CD14-positive monocyte (primary cell): ENCODE results near the gene TMEM252. TPM values are rescaled to one million over a fixed set of nuclear protein-coding genes. Genes with fewer than 3 reads are reported as not detected.

Experiments
- DNase-seq, 3 donors: peaks; one replicate each; pipeline ENCODE4 v3.0.0-alpha.2; 2011 to 2022
- H2AFZ ChIP-seq: 2 replicates; pipeline ENCODE4 v1.6.0; 2012; ENCODE audit warnings: mild to moderate bottlenecking, low read depth, low read length, inconsistent platforms; ENCODE audit not compliant: insufficient read depth, poor library complexity, severe bottlenecking
- H3K27ac ChIP-seq, 2 donors: 1 replicate in 1 of 2; 2 replicates in 1 of 2; pipeline ENCODE4 v1.5.1; 2012 to 2013; ENCODE audit warnings: low read length in 2 of 2, control low read depth in 1 of 2, inconsistent platforms in 1 of 2, low read depth in 1 of 2, mild to moderate bottlenecking in 1 of 2
- H3K27me3 ChIP-seq, 2 donors: one replicate each; pipeline versions ENCODE4 v1.6.0 to v1.6.1; 2011 to 2013; ENCODE audit warnings: low read length in 2 of 2; ENCODE audit not compliant: control insufficient read depth in 2 of 2, insufficient read depth in 2 of 2
- H3K36me3 ChIP-seq, 2 donors: replicated peaks in 1 of 2; 1 replicate in 1 of 2; 2 replicates in 1 of 2; pipeline versions ENCODE4 v1.5.1 to v1.6.1; 2012 to 2013; ENCODE audit warnings: low read length in 2 of 2, control low read depth in 1 of 2, inconsistent platforms in 1 of 2, mild to moderate bottlenecking in 1 of 2; ENCODE audit not compliant: insufficient read depth in 2 of 2, control insufficient read depth in 1 of 2
- H3K4me1 ChIP-seq, 2 donors: 1 replicate in 1 of 2; 2 replicates in 1 of 2; pipeline versions ENCODE4 v1.5.1 to v1.6.1; 2012 to 2013; ENCODE audit warnings: low read length in 2 of 2, control low read depth in 1 of 2, inconsistent platforms in 1 of 2, mild to moderate bottlenecking in 1 of 2, moderate library complexity in 1 of 2; ENCODE audit not compliant: insufficient read depth in 2 of 2, control insufficient read depth in 1 of 2
- H3K4me2 ChIP-seq: replicated peaks from 2 replicates; pipeline ENCODE3; 2012; ENCODE audit warnings: low read length, moderate library complexity, mild to moderate bottlenecking; ENCODE audit not compliant: poor library complexity, severe bottlenecking; ENCODE audit errors: extremely low read depth
- H3K4me3 ChIP-seq, 3 experiments: fragments of 200-600 bp in 1 of 3; sonication (generic) in 1 of 3; replicated peaks in 1 of 3; 1 replicate in 2 of 3; 2 replicates in 1 of 3; pipeline ENCODE4 v1.5.1; 2011 to 2013; ENCODE audit warnings: low read length in 3 of 3, mild to moderate bottlenecking in 3 of 3, control low read depth in 2 of 3, low read depth in 2 of 3, inconsistent platforms in 1 of 3, moderate library complexity in 1 of 3
- H3K79me2 ChIP-seq: 2 replicates; pipeline ENCODE4 v1.6.0; 2012; ENCODE audit warnings: mild to moderate bottlenecking, control low read depth, inconsistent platforms, low read length, moderate library complexity; ENCODE audit not compliant: insufficient read depth
- H3K9ac ChIP-seq: 2 replicates; pipeline ENCODE4 v1.6.0; 2017; ENCODE audit warnings: low read length, mild to moderate bottlenecking; ENCODE audit not compliant: insufficient read depth, poor library complexity, severe bottlenecking
- H3K9me3 ChIP-seq, 2 donors: replicated peaks in 1 of 2; 1 replicate in 1 of 2; 2 replicates in 1 of 2; pipeline versions ENCODE4 v1.5.1 to v1.6.1; 2012 to 2013; ENCODE audit warnings: low read length in 2 of 2, control low read depth in 1 of 2; ENCODE audit not compliant: control insufficient read depth in 1 of 2, insufficient read depth in 1 of 2
- H4K20me1 ChIP-seq: 2 replicates; pipeline ENCODE4 v1.6.0; 2012; ENCODE audit warnings: mild to moderate bottlenecking, low read length, control low read depth, moderate library complexity; ENCODE audit not compliant: insufficient read depth
- H3K27ac Mint-ChIP-seq, 7 donors: one replicate each; pipeline ENCODE4 v1.8.0; 2020; ENCODE audit warnings: mild to moderate bottlenecking in 7 of 7, mixed read lengths in 7 of 7, moderate library complexity in 6 of 7, inconsistent platforms in 2 of 7
- H3K27me3 Mint-ChIP-seq, 3 donors: one replicate each; pipeline ENCODE4 v1.8.0; 2021 to 2022; ENCODE audit warnings: low read depth in 3 of 3, mild to moderate bottlenecking in 3 of 3, mixed read lengths in 3 of 3, moderate library complexity in 3 of 3, inconsistent platforms in 1 of 3
- H3K36me3 Mint-ChIP-seq, 2 donors: one replicate each; pipeline ENCODE4 v1.8.0; 2020; ENCODE audit warnings: mixed read lengths in 2 of 2, inconsistent platforms in 1 of 2, mild to moderate bottlenecking in 1 of 2
- H3K4me1 Mint-ChIP-seq: one replicate; pipeline ENCODE4 v1.8.0; 2020; ENCODE audit warnings: mild to moderate bottlenecking, mixed read lengths
- H3K4me3 Mint-ChIP-seq, 2 donors: one replicate each; pipeline ENCODE4 v1.8.0; 2020; ENCODE audit warnings: mild to moderate bottlenecking in 2 of 2, mixed read lengths in 2 of 2, moderate library complexity in 1 of 2
- H3K9me3 Mint-ChIP-seq, 7 donors: one replicate each; pipeline ENCODE4 v1.8.0; 2020 to 2022; ENCODE audit warnings: mixed read lengths in 7 of 7, mild to moderate bottlenecking in 6 of 7, moderate library complexity in 6 of 7, inconsistent platforms in 2 of 7
- WGBS: methylation state at CpG from one replicate; pipeline ENCODE4 v1.1.5; 2013; ENCODE audit warnings: missing lambda C conversion rate; ENCODE audit not compliant: insufficient coverage; 5-methylcytosine and 5-hydroxymethylcytosine counted together
- intact Hi-C, 2 donors: fragments of 100-400 bp; cut with micrococcal nuclease; formaldehyde crosslinking; loops; one replicate each; pipeline versions ENCODE4 v1.15.0 to v1.15.1; 2023
- polyA plus RNA-seq, 3 donors: library from polyadenylated mRNA; depleted of rRNA in 1 of 3; unstranded in 2 of 3; stranded (reverse) in 1 of 3; fragments of 300-500 nt in 2 of 3; fragments of >200 nt in 1 of 3; fragmentation: Illumina TruSeq in 2 of 3; gene quantifications; 1 replicate in 2 of 3; 2 replicates in 1 of 3; pipeline ENCODE4 v1.2.3, GENCODE V29; 2012 to 2021
- TF ChIP-seq, protein P1 (sequence below): fragments of 200-600 bp; IDR thresholded peaks from one replicate; pipeline ENCODE4 v1.8.0; 2022; ENCODE audit warnings: antibody characterized with exemption, mild to moderate bottlenecking

TMEM252 gene
- polyA plus RNA-seq, 3 donors = not detected

DNA sequence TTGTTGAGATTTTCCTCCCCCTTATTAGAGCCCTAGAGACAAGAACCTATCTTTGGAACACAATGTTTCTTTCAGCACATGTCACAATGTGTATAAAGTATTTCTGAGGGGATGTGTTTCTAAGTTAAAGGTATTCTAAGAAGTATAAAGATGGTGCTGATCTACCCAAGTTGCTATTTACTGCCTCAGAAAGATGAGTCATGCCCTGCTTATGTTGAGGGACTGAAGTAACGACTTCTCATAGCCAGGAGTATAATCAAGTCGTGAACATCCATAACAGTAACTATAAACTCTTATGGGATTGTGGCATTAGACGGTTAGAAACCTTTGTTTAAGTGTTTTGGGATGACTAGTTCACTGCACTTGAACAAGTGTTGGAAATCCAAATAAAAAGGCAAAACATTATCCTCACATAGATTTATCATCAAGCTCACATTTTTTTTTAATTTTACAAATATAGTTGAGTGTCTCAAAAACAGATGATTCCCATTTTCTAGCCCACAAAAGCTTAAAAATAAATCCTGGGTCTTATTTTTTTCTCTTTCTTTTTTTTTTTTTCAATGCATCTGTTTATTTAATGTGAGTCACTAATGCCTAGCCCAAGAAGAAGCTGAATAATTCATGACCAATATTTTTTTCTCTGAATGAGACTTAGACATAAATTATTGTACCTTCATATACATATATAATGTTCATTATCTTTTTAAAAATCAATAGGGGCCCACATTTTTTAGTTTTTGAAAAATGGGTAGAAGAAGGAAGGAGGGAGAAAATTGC, 12.2 kb upstream of the TMEM252 start:
- H3K79me2 ChIP-seq = peaks cover 16% of the 10 kb centered on the region
- H3K4me3 Mint-ChIP-seq = no peak overlapping the region
- H3K27ac ChIP-seq = peak overlapping the region in 1 of 2 donors; percentile 22
- H3K4me2 ChIP-seq = no peak overlapping the region
- peak in 2 of 3 donors; percentile 20 to 27 for DNase-seq
- H3K9ac ChIP-seq = no peak overlapping the region
- H3K27me3 Mint-ChIP-seq = peaks cover 0 to 1% (median 0%) of the 10 kb centered on the region in 3 donors
- H3K9me3 Mint-ChIP-seq = peaks cover 0 to 5% (median 0%) of the 10 kb centered on the region in 7 donors
- no peak overlapping the region for H3K4me3 ChIP-seq
- no peaks in the 10 kb centered on the region for H3K9me3 ChIP-seq
- intact Hi-C loops = no loop called here
- H4K20me1 ChIP-seq = no peaks in the 10 kb centered on the region
- H3K27ac Mint-ChIP-seq = peak overlapping the region in 1 of 7 donors; percentile 1
- no peaks in the 10 kb centered on the region for H3K36me3 ChIP-seq
- peaks cover 14 to 17% of the 10 kb centered on the region in 2 donors for H3K36me3 Mint-ChIP-seq
- no peak overlapping the region for H2AFZ ChIP-seq
- TF ChIP-seq, protein P1, sequence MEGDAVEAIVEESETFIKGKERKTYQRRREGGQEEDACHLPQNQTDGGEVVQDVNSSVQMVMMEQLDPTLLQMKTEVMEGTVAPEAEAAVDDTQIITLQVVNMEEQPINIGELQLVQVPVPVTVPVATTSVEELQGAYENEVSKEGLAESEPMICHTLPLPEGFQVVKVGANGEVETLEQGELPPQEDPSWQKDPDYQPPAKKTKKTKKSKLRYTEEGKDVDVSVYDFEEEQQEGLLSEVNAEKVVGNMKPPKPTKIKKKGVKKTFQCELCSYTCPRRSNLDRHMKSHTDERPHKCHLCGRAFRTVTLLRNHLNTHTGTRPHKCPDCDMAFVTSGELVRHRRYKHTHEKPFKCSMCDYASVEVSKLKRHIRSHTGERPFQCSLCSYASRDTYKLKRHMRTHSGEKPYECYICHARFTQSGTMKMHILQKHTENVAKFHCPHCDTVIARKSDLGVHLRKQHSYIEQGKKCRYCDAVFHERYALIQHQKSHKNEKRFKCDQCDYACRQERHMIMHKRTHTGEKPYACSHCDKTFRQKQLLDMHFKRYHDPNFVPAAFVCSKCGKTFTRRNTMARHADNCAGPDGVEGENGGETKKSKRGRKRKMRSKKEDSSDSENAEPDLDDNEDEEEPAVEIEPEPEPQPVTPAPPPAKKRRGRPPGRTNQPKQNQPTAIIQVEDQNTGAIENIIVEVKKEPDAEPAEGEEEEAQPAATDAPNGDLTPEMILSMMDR = no peak
- H3K27me3 ChIP-seq = no peaks in the 10 kb centered on the region
- WGBS = no CpG with 5 or more reads among the region's 3 CpGs
- H3K4me1 Mint-ChIP-seq = peaks cover 71% of the 10 kb centered on the region
- peaks cover 64 to 80% of the 10 kb centered on the region in 2 donors for H3K4me1 ChIP-seq

DNA sequence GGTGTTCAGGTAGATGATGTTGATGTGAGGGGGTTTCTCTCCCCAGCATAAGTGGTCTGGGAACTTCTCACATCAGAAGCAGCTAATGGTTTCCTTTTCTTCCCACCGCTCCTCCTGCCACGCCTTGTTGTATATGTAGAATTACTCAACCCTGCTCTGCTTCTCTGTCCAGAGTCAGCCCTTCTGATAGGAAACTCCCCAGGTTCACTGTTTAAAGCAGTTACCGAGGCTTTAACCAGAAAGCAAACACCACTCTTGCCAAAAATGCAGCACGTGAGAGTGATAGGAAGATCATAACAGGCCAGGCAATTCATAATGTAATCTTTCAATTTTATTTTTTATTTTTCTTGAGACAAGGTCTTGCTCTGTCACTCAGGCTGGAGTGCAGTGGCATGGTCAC, 10.5 kb upstream of the TMEM252 start:
- DNase-seq = peak; percentile 55 to 70 (median 62)
- Histone ChIP-seq H3K27ac (peak overlapping the region; percentile 75 to 87), H3K27me3 (no peaks in the 10 kb centered on the region), H3K9ac (peak overlapping the region; percentile 41), H3K4me3 (peak overlapping the region in 2 of 3 experiments; percentile 25 to 44), H4K20me1 (no peaks in the 10 kb centered on the region), H3K9me3 (no peaks in the 10 kb centered on the region), H2AFZ (peak overlapping the region; percentile 66), H3K4me1 (peaks cover 64 to 80% of the 10 kb centered on the region in 2 donors), H3K79me2 (peaks cover 16% of the 10 kb centered on the region), H3K36me3 (no peaks in the 10 kb centered on the region), H3K4me2 (peak overlapping the region; percentile 65)
- Mint-ChIP-seq H3K9me3 (peaks cover 0 to 3% (median 0%) of the 10 kb centered on the region in 7 donors), H3K4me3 (peak overlapping the region; percentile 45 to 79), H3K27me3 (no peaks in the 10 kb centered on the region), H3K36me3 (peaks cover 9 to 12% of the 10 kb centered on the region in 2 donors), H3K27ac (peak overlapping the region; percentile 88 to 95 (median 92)), H3K4me1 (peaks cover 70% of the 10 kb centered on the region)
- TF ChIP-seq, protein P1 = no peak
- intact Hi-C loops = no loop called here
- WGBS = no CpG with 5 or more reads among the region's 4 CpGs
